ENCODE results near the gene SPP1. TPM values are rescaled to one million over a fixed set of nuclear protein-coding genes. Genes with fewer than 3 reads are reported as not detected.

The SPP1 gene
- total RNA-seq, 2 donors from 2014 or later = 3.9 to 11.6 TPM

DNA sequence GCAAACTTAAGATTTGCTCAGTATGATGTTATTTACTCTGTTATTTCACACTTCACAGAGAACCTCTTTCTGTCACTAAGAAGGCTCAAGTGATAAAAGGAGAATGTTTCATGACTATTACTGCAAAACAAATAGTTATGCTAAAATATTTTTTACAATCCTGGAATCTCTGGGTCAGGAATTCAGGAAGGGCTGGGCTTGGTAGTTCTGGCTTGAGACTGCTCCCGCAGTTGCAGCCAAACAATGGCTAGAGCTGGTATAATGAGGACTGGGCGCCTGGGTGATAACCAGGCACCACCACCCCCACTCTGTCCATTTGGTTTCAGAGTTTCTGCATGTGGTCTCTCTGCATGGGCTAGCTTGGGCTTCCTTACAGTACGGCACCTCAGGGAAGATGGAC lies 28.7 kb upstream of the SPP1 start:
- H3K36me3 ChIP-seq = no peaks in the 10 kb centered on the region
- intact Hi-C loops (cut with DNase I) = no loop called here
- H3K9ac ChIP-seq (ENCODE audit: low read depth in 2 of 2, low read length in 2 of 2) = no peak overlapping the region

DNA sequence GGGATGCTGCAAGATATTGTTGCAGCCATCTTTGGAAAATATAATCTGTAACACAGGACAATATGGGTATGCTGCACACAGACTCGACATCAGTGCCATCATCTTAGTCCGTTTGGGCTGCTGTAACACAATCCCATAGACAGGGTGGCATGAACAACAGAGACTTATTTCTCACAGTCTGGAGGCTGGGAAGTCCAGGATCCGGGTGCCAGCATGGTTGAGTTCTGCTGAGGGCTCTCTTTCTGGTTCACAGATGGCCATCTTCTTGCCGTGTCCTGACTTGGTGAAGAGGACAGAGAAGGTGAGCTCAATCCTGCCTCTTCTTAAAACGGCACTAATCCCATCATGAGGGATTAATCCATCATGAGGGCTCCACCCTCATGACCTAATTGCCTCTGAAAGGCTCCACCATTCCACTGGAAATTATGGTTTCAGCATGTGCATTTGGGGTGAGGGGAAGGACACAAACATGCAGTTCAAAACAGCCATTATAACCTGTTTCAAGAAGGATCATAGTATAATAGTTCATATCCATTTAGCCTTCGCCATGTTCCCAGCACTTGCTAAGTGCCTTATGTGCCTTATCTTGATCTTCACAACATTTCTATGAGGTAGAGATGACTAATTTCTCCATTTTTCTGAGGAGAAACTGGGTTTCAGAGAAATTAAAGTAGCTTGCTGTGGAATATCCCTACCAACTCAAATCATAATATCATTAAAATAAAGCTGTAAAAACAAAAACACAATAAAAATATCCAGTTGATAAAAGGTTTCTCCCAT lies 27.9 kb upstream of the SPP1 start:
- intact Hi-C loops (cut with DNase I) = no loop called here
- no peak for DNase-seq
- no peak for TF ChIP-seq CTCF (IDR thresholded peaks at IDR 0.05)
- no peak overlapping the region for H3K27ac ChIP-seq
- H3K9me3 ChIP-seq = no peaks in the 10 kb centered on the region
- H3K4me3 ChIP-seq = no peak overlapping the region
- no peaks in the 10 kb centered on the region for H3K36me3 ChIP-seq
- no peak overlapping the region for H3K9ac ChIP-seq (ENCODE audit: low read depth in 2 of 2, low read length in 2 of 2)
- H3K27me3 ChIP-seq = no peaks in the 10 kb centered on the region
- H3K4me1 ChIP-seq = no peaks in the 10 kb centered on the region

More for the DNA sequence above, 28.7 kb upstream of the SPP1 start:
- Histone ChIP-seq H3K9me3 (no peaks in the 10 kb centered on the region), H3K27ac (no peak overlapping the region), H3K27me3 (no peaks in the 10 kb centered on the region), H3K4me3 (no peak overlapping the region), H3K4me1 (no peaks in the 10 kb centered on the region)
- TF ChIP-seq CTCF (IDR thresholded peaks at IDR 0.05) = no peak
- DNase-seq = no peak

DNA sequence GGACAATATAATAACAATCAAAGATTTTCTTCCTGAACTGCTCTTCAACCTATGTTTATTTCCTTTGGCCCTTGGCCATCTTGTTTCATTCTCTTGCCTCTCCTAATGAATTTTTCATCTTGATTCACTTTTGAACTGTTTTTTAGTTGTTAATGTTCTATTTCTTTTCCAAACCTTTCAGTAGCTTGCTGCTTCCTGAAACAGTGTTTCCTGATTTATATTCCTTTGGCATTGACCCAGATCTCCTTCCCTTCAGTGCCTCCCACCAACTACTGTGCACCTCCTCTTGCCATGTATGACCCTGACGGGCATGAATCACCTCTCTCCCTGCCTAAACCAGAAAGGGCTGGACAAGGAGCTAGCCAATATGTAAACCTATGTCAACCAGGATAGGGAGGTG lies 25.6 kb upstream of the SPP1 start:
- no peaks in the 10 kb centered on the region for H3K9me3 ChIP-seq
- H3K9ac ChIP-seq (ENCODE audit: low read depth in 2 of 2, low read length in 2 of 2) = no peak overlapping the region
- H3K27me3 ChIP-seq = no peaks in the 10 kb centered on the region
- no peak overlapping the region for H3K4me3 ChIP-seq
- TF ChIP-seq CTCF (IDR thresholded peaks at IDR 0.05) = no peak
- peak; percentile 35 for DNase-seq
- intact Hi-C loops (cut with DNase I) = no loop called here
- H3K27ac ChIP-seq = no peak overlapping the region
- H3K4me1 ChIP-seq = no peaks in the 10 kb centered on the region
- no peaks in the 10 kb centered on the region for H3K36me3 ChIP-seq

- H3K4me3 ChIP-seq = no peak overlapping the region
- H3K4me1 ChIP-seq = no peaks in the 10 kb centered on the region
- H3K9me3 ChIP-seq = no peaks in the 10 kb centered on the region
- H3K36me3 ChIP-seq = no peaks in the 10 kb centered on the region
- intact Hi-C loops (cut with DNase I) = no loop called here
- no peaks in the 10 kb centered on the region for H3K27me3 ChIP-seq
- no peak overlapping the region for H3K27ac ChIP-seq
- no peak for DNase-seq
- no peak overlapping the region for H3K9ac ChIP-seq (ENCODE audit: low read depth in 2 of 2, low read length in 2 of 2)
- TF ChIP-seq CTCF (IDR thresholded peaks at IDR 0.05) = no peak
These were observed 25.0 kb upstream of the SPP1 start for GRCh38 chr4:87950493-87950892.

DNA sequence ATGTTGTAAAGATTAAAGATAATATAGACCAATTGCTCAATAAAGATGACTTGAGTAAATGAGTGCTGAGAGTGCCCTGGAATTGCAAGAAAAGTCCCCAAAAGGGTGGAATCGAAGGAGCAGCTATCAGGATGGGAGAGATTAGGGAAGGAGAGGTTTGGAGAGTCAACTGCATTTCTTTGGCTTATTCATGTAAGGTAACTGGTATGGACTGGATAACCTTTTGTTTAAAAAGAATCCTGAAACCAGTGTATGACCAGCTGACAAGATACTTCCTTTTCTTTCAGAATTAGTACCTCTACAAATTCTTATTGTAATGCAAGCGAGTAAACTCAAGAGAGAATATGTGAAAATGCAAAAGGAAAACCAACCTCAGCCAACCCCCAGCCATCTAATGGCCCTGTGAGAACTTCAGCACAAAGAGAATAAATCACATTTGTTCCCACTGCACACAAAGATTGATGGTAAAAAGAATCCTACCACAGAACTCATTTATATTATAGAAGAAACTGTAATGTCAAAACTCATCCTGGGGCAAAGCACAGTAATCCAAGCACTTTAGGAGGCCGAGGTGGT lies 24.5 kb upstream of the SPP1 start:
- Histone ChIP-seq H3K9ac (ENCODE audit: low read depth in 2 of 2, low read length in 2 of 2) (no peak overlapping the region), H3K36me3 (no peaks in the 10 kb centered on the region), H3K9me3 (no peaks in the 10 kb centered on the region), H3K27ac (no peak overlapping the region), H3K27me3 (no peaks in the 10 kb centered on the region), H3K4me1 (no peaks in the 10 kb centered on the region), H3K4me3 (no peak overlapping the region)
- DNase-seq = no peak
- intact Hi-C loops (cut with DNase I) = no loop called here
- TF ChIP-seq CTCF (IDR thresholded peaks at IDR 0.05) = no peak
